ENCODE measurements around the gene TMEM80. TPM values are rescaled to one million over a fixed set of nuclear protein-coding genes. Genes with fewer than 3 reads are reported as not detected.

Gene TMEM80
- total RNA-seq, 4 donors from 2014 or later: 10.7 to 58.9 (median 44.5) TPM

- H3K36me3 ChIP-seq: peaks cover 0 to 11% (median 0%) of the 10 kb centered on the region in 3 donors
- no peak for TF ChIP-seq CTCF (IDR thresholded peaks at IDR 0.05)
- no peak for TF ChIP-seq POLR2A (IDR thresholded peaks at IDR 0.05)
- no peak overlapping the region for H3K27ac ChIP-seq
- H3K4me1 ChIP-seq: peaks cover 0 to 40% (median 7%) of the 10 kb centered on the region in 4 donors
- H3K4me3 ChIP-seq: no peak overlapping the region
- no peaks in the 10 kb centered on the region for H3K27me3 ChIP-seq
- no peak for DNase-seq
- H3K9me3 ChIP-seq: no peaks in the 10 kb centered on the region
Observed at GRCh38 chr11:660281-660680, 35.3 kb upstream of the TMEM80 start.

GRCh38 chr11:660681-661444, 34.8 kb upstream of the TMEM80 start:
- Histone ChIP-seq H3K36me3 (peaks cover 0 to 11% (median 0%) of the 10 kb centered on the region in 3 donors), H3K9me3 (no peaks in the 10 kb centered on the region), H3K27me3 (no peaks in the 10 kb centered on the region), H3K27ac (no peak overlapping the region), H3K4me3 (no peak overlapping the region), H3K4me1 (peaks cover 0 to 34% (median 7%) of the 10 kb centered on the region in 4 donors)
- TF ChIP-seq CTCF (IDR thresholded peaks at IDR 0.05): no peak
- TF ChIP-seq POLR2A (IDR thresholded peaks at IDR 0.05): no peak
- DNase-seq: no peak

- Histone ChIP-seq H3K27ac (no peak overlapping the region), H3K27me3 (no peaks in the 10 kb centered on the region), H3K4me1 (peaks cover 0 to 16% (median 0%) of the 10 kb centered on the region in 4 donors), H3K4me3 (no peak overlapping the region), H3K9me3 (no peaks in the 10 kb centered on the region), H3K36me3 (peaks cover 0 to 11% (median 0%) of the 10 kb centered on the region in 3 donors)
- DNase-seq: peak; percentile 61 to 84 (median 82)
- TF ChIP-seq POLR2A (IDR thresholded peaks at IDR 0.05) (no peak), CTCF (IDR thresholded peaks at IDR 0.05) (peak; percentile 34 to 90 (median 78))
Observed at GRCh38 chr11:662689-663274, 32.8 kb upstream of the TMEM80 start.

- Histone ChIP-seq H3K9me3 (no peaks in the 10 kb centered on the region), H3K36me3 (peaks cover 0 to 4% (median 0%) of the 10 kb centered on the region in 3 donors), H3K27me3 (no peaks in the 10 kb centered on the region), H3K27ac (peak overlapping the region in 1 of 4 donors; percentile 67), H3K4me1 (no peaks in the 10 kb centered on the region), H3K4me3 (no peak overlapping the region)
- DNase-seq: no peak
- no peak for TF ChIP-seq CTCF (IDR thresholded peaks at IDR 0.05)
- TF ChIP-seq POLR2A (IDR thresholded peaks at IDR 0.05): no peak
Observed at GRCh38 chr11:665062-665703, 30.4 kb upstream of the TMEM80 start.

- Histone ChIP-seq H3K4me3 (no peak overlapping the region), H3K27me3 (no peaks in the 10 kb centered on the region), H3K27ac (peak overlapping the region in 2 of 4 donors; percentile 5 to 67), H3K36me3 (no peaks in the 10 kb centered on the region), H3K9me3 (no peaks in the 10 kb centered on the region), H3K4me1 (no peaks in the 10 kb centered on the region)
- TF ChIP-seq CTCF (IDR thresholded peaks at IDR 0.05) (no peak), POLR2A (IDR thresholded peaks at IDR 0.05) (no peak)
- DNase-seq: no peak
Observed at GRCh38 chr11:665704-666281, 29.8 kb upstream of the TMEM80 start.

Measured in Peyer's patch (tissue), 4 donors.